CD14-positive monocyte (primary cell): ENCODE measurements around the gene CCNY. TPM values are rescaled to one million over a fixed set of nuclear protein-coding genes. Genes with fewer than 3 reads are reported as not detected.
A peak's percentile ranks its signal among the peaks of the same experiment; 100 is the strongest.

Source experiments
- DNase-seq, 3 donors: peaks; one replicate each; pipeline ENCODE4 v3.0.0-alpha.2; 2011 to 2022
- H2AFZ ChIP-seq: 2 replicates; pipeline ENCODE4 v1.6.0; 2012; ENCODE audit warnings: mild to moderate bottlenecking, low read depth, low read length, inconsistent platforms; ENCODE audit not compliant: insufficient read depth, poor library complexity, severe bottlenecking
- H3K27ac ChIP-seq, 2 donors: 1 replicate in 1 of 2; 2 replicates in 1 of 2; pipeline ENCODE4 v1.5.1; 2012 to 2013; ENCODE audit warnings: low read length in 2 of 2, control low read depth in 1 of 2, inconsistent platforms in 1 of 2, low read depth in 1 of 2, mild to moderate bottlenecking in 1 of 2
- H3K27me3 ChIP-seq, 2 donors: one replicate each; pipeline versions ENCODE4 v1.6.0 to v1.6.1; 2011 to 2013; ENCODE audit warnings: low read length in 2 of 2; ENCODE audit not compliant: control insufficient read depth in 2 of 2, insufficient read depth in 2 of 2
- H3K36me3 ChIP-seq, 2 donors: replicated peaks in 1 of 2; 1 replicate in 1 of 2; 2 replicates in 1 of 2; pipeline versions ENCODE4 v1.5.1 to v1.6.1; 2012 to 2013; ENCODE audit warnings: low read length in 2 of 2, control low read depth in 1 of 2, inconsistent platforms in 1 of 2, mild to moderate bottlenecking in 1 of 2; ENCODE audit not compliant: insufficient read depth in 2 of 2, control insufficient read depth in 1 of 2
- H3K4me1 ChIP-seq, 2 donors: 1 replicate in 1 of 2; 2 replicates in 1 of 2; pipeline versions ENCODE4 v1.5.1 to v1.6.1; 2012 to 2013; ENCODE audit warnings: low read length in 2 of 2, control low read depth in 1 of 2, inconsistent platforms in 1 of 2, mild to moderate bottlenecking in 1 of 2, moderate library complexity in 1 of 2; ENCODE audit not compliant: insufficient read depth in 2 of 2, control insufficient read depth in 1 of 2
- H3K4me2 ChIP-seq: replicated peaks from 2 replicates; pipeline ENCODE3; 2012; ENCODE audit warnings: low read length, moderate library complexity, mild to moderate bottlenecking; ENCODE audit not compliant: poor library complexity, severe bottlenecking; ENCODE audit errors: extremely low read depth
- H3K4me3 ChIP-seq, 3 experiments: fragments of 200-600 bp in 1 of 3; sonication (generic) in 1 of 3; replicated peaks in 1 of 3; 1 replicate in 2 of 3; 2 replicates in 1 of 3; pipeline ENCODE4 v1.5.1; 2011 to 2013; ENCODE audit warnings: low read length in 3 of 3, mild to moderate bottlenecking in 3 of 3, control low read depth in 2 of 3, low read depth in 2 of 3, inconsistent platforms in 1 of 3, moderate library complexity in 1 of 3
- H3K79me2 ChIP-seq: 2 replicates; pipeline ENCODE4 v1.6.0; 2012; ENCODE audit warnings: mild to moderate bottlenecking, control low read depth, inconsistent platforms, low read length, moderate library complexity; ENCODE audit not compliant: insufficient read depth
- H3K9ac ChIP-seq: 2 replicates; pipeline ENCODE4 v1.6.0; 2017; ENCODE audit warnings: low read length, mild to moderate bottlenecking; ENCODE audit not compliant: insufficient read depth, poor library complexity, severe bottlenecking
- H3K9me3 ChIP-seq, 2 donors: replicated peaks in 1 of 2; 1 replicate in 1 of 2; 2 replicates in 1 of 2; pipeline versions ENCODE4 v1.5.1 to v1.6.1; 2012 to 2013; ENCODE audit warnings: low read length in 2 of 2, control low read depth in 1 of 2; ENCODE audit not compliant: control insufficient read depth in 1 of 2, insufficient read depth in 1 of 2
- H4K20me1 ChIP-seq: 2 replicates; pipeline ENCODE4 v1.6.0; 2012; ENCODE audit warnings: mild to moderate bottlenecking, low read length, control low read depth, moderate library complexity; ENCODE audit not compliant: insufficient read depth
- H3K27ac Mint-ChIP-seq, 7 donors: one replicate each; pipeline ENCODE4 v1.8.0; 2020; ENCODE audit warnings: mild to moderate bottlenecking in 7 of 7, mixed read lengths in 7 of 7, moderate library complexity in 6 of 7, inconsistent platforms in 2 of 7
- H3K27me3 Mint-ChIP-seq, 3 donors: one replicate each; pipeline ENCODE4 v1.8.0; 2021 to 2022; ENCODE audit warnings: low read depth in 3 of 3, mild to moderate bottlenecking in 3 of 3, mixed read lengths in 3 of 3, moderate library complexity in 3 of 3, inconsistent platforms in 1 of 3
- H3K36me3 Mint-ChIP-seq, 2 donors: one replicate each; pipeline ENCODE4 v1.8.0; 2020; ENCODE audit warnings: mixed read lengths in 2 of 2, inconsistent platforms in 1 of 2, mild to moderate bottlenecking in 1 of 2
- H3K4me1 Mint-ChIP-seq: one replicate; pipeline ENCODE4 v1.8.0; 2020; ENCODE audit warnings: mild to moderate bottlenecking, mixed read lengths
- H3K4me3 Mint-ChIP-seq, 2 donors: one replicate each; pipeline ENCODE4 v1.8.0; 2020; ENCODE audit warnings: mild to moderate bottlenecking in 2 of 2, mixed read lengths in 2 of 2, moderate library complexity in 1 of 2
- H3K9me3 Mint-ChIP-seq, 7 donors: one replicate each; pipeline ENCODE4 v1.8.0; 2020 to 2022; ENCODE audit warnings: mixed read lengths in 7 of 7, mild to moderate bottlenecking in 6 of 7, moderate library complexity in 6 of 7, inconsistent platforms in 2 of 7
- WGBS: methylation state at CpG from one replicate; pipeline ENCODE4 v1.1.5; 2013; ENCODE audit warnings: missing lambda C conversion rate; ENCODE audit not compliant: insufficient coverage; 5-methylcytosine and 5-hydroxymethylcytosine counted together
- intact Hi-C, 2 donors: fragments of 100-400 bp; cut with micrococcal nuclease; formaldehyde crosslinking; loops; one replicate each; pipeline versions ENCODE4 v1.15.0 to v1.15.1; 2023
- polyA plus RNA-seq, 3 donors: library from polyadenylated mRNA; depleted of rRNA in 1 of 3; unstranded in 2 of 3; stranded (reverse) in 1 of 3; fragments of 300-500 nt in 2 of 3; fragments of >200 nt in 1 of 3; fragmentation: Illumina TruSeq in 2 of 3; gene quantifications; 1 replicate in 2 of 3; 2 replicates in 1 of 3; pipeline ENCODE4 v1.2.3, GENCODE V29; 2012 to 2021
- TF ChIP-seq, protein P1 (sequence below): fragments of 200-600 bp; IDR thresholded peaks from one replicate; pipeline ENCODE4 v1.8.0; 2022; ENCODE audit warnings: antibody characterized with exemption, mild to moderate bottlenecking

Gene CCNY
- polyA plus RNA-seq, 3 donors, result 39.9 to 116 (median 64.8) TPM

GRCh38 chr10:35598379-35598778 lies 262.1 kb downstream of the CCNY start:
- Histone ChIP-seq H3K4me1 (no peaks in the 10 kb centered on the region), H3K36me3 (no peaks in the 10 kb centered on the region), H2AFZ (no peak overlapping the region), H3K79me2 (no peaks in the 10 kb centered on the region), H3K4me2 (no peak overlapping the region), H3K27ac (no peak overlapping the region), H3K9ac (no peak overlapping the region), H4K20me1 (no peaks in the 10 kb centered on the region), H3K9me3 (peaks cover 12 to 18% of the 10 kb centered on the region in 2 donors), H3K27me3 (no peaks in the 10 kb centered on the region), H3K4me3 (no peak overlapping the region)
- no peaks in the 10 kb centered on the region for H3K36me3 Mint-ChIP-seq
- peaks cover 9 to 32% (median 13%) of the 10 kb centered on the region in 7 donors for H3K9me3 Mint-ChIP-seq
- H3K27ac Mint-ChIP-seq, result no peak overlapping the region
- 67% methylated on average over 1 of the region's 6 CpGs for WGBS
- DNase-seq, result no peak
- TF ChIP-seq, protein P1, sequence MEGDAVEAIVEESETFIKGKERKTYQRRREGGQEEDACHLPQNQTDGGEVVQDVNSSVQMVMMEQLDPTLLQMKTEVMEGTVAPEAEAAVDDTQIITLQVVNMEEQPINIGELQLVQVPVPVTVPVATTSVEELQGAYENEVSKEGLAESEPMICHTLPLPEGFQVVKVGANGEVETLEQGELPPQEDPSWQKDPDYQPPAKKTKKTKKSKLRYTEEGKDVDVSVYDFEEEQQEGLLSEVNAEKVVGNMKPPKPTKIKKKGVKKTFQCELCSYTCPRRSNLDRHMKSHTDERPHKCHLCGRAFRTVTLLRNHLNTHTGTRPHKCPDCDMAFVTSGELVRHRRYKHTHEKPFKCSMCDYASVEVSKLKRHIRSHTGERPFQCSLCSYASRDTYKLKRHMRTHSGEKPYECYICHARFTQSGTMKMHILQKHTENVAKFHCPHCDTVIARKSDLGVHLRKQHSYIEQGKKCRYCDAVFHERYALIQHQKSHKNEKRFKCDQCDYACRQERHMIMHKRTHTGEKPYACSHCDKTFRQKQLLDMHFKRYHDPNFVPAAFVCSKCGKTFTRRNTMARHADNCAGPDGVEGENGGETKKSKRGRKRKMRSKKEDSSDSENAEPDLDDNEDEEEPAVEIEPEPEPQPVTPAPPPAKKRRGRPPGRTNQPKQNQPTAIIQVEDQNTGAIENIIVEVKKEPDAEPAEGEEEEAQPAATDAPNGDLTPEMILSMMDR, result no peak
- peak overlapping the region in 1 of 2 donors; percentile 33 for H3K4me3 Mint-ChIP-seq
- H3K27me3 Mint-ChIP-seq, result peaks cover 10 to 13% (median 12%) of the 10 kb centered on the region in 3 donors
- intact Hi-C loops, result no loop called here
- peaks cover 2% of the 10 kb centered on the region for H3K4me1 Mint-ChIP-seq

DNA sequence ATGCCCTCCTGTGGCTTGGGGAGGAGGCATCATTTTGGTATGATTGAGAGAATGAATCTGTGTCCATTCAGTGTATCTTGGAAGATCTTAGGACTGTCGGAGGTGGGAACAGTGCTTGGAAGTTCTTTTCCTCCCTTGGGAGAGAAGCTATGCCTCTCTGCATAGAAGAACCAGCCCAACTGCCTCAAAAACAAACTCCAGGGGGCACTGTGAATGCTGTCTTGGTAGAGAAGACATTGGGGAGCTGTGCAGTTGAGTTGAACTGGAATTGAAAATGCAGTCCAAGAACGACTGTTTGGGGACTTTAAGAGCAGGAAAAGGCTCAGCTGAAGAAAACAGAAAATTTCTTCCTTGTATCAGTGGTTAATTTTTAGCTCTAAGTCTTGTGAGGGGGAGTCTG lies 263.9 kb downstream of the CCNY start:
- H3K9me3 ChIP-seq, result peaks cover 0 to 3% of the 10 kb centered on the region in 2 donors
- Mint-ChIP-seq H3K9me3 (peaks cover 2 to 17% (median 6%) of the 10 kb centered on the region in 7 donors), H3K36me3 (no peaks in the 10 kb centered on the region), H3K4me1 (no peaks in the 10 kb centered on the region), H3K27ac (no peak overlapping the region), H3K27me3 (peaks cover 18 to 24% (median 19%) of the 10 kb centered on the region in 3 donors), H3K4me3 (no peak overlapping the region)
- no peak overlapping the region for H2AFZ ChIP-seq
- WGBS, result 73% methylated on average over 1 of the region's 2 CpGs
- no peaks in the 10 kb centered on the region for H3K79me2 ChIP-seq
- H3K4me1 ChIP-seq, result no peaks in the 10 kb centered on the region
- H3K4me2 ChIP-seq, result no peak overlapping the region
- peaks cover 0 to 6% of the 10 kb centered on the region in 2 donors for H3K27me3 ChIP-seq
- no peaks in the 10 kb centered on the region for H3K36me3 ChIP-seq
- H4K20me1 ChIP-seq, result no peaks in the 10 kb centered on the region
- TF ChIP-seq, protein P1, result no peak
- no peak for DNase-seq
- H3K9ac ChIP-seq, result no peak overlapping the region
- H3K4me3 ChIP-seq, result no peak overlapping the region
- intact Hi-C loops, result no loop called here
- H3K27ac ChIP-seq, result no peak overlapping the region
